HEK293 (cell line): Measurements from ENCODE around the gene OPA3.

ENCODE experiments used
- CTCF ChIA-PET: fragments of 350-600 bp; formaldehyde crosslinking; extraction: SDS; loops from one replicate; lab custom pipeline; 2021; ENCODE audit warnings: antibody characterized with exemption; lab: Yijun Ruan, JAX
- POLR2A ChIA-PET: fragments of 300-600 bp; formaldehyde crosslinking; extraction: SDS; loops from one replicate; lab custom pipeline; 2020; ENCODE audit warnings: antibody characterized with exemption, inconsistent platforms; lab: Yijun Ruan, JAX
- H3K27ac ChIP-seq: fragments of 200-500 bp; sonication (Bioruptor generic); 2 replicates; pipeline ENCODE4 v1.5.1; 2014; ENCODE audit warnings: low read depth, low read length, control low read depth, inconsistent platforms; ENCODE audit errors: extremely low read depth
- H3K36me3 ChIP-seq, 2 experiments: fragments of 200-500 bp in 1 of 2; sonication (Bioruptor generic) in 1 of 2; 1 replicate in 1 of 2; 2 replicates in 1 of 2; pipeline ENCODE4 v1.5.1; 2014 to 2017; ENCODE audit warnings: inconsistent platforms in 2 of 2, low read length in 2 of 2; ENCODE audit not compliant: control insufficient read depth in 2 of 2, insufficient read depth in 1 of 2
- H3K4me1 ChIP-seq: fragments of 200-500 bp; sonication (Bioruptor generic); 2 replicates; pipeline ENCODE4 v1.5.1; 2014; ENCODE audit warnings: mild to moderate bottlenecking, low read length, inconsistent platforms; ENCODE audit not compliant: control insufficient read depth, insufficient read depth
- H3K4me3 ChIP-seq: 2 replicates; pipeline ENCODE4 v1.5.1; 2011; ENCODE audit warnings: low read depth, mild to moderate bottlenecking, control low read depth, low read length, moderate library complexity
- H3K9me3 ChIP-seq: fragments of 200-500 bp; sonication (Bioruptor generic); 2 replicates; pipeline ENCODE4 v1.5.1; 2014; ENCODE audit warnings: low read depth, low read length, inconsistent platforms; ENCODE audit not compliant: control insufficient read depth, insufficient read depth
- EGR2 ChIP-seq: fragments of 450-650 bp; formaldehyde crosslinking; IDR thresholded peaks from 2 replicates; pipeline ENCODE4 v1.5.1; 2016; ENCODE audit warnings: low read depth, missing biosample characterization, missing genetic modification characterization
- KLF1 ChIP-seq: fragments of 450-650 bp; formaldehyde crosslinking; IDR thresholded peaks from 2 replicates; pipeline ENCODE4 v1.5.1; 2016; ENCODE audit warnings: missing biosample characterization, missing genetic modification characterization
- SP7 ChIP-seq: fragments of 450-650 bp; formaldehyde crosslinking; IDR thresholded peaks from 2 replicates; pipeline ENCODE4 v1.5.1; 2016; ENCODE audit warnings: missing biosample characterization, missing genetic modification characterization
- ZBTB21 ChIP-seq: fragments of 450-650 bp; formaldehyde crosslinking; IDR thresholded peaks from 2 replicates; pipeline ENCODE4 v1.5.1; 2017; ENCODE audit warnings: missing biosample characterization, missing genetic modification characterization
- ZFHX2 ChIP-seq: fragments of 450-650 bp; formaldehyde crosslinking; conservative IDR thresholded peaks from 2 replicates; pipeline ENCODE4 v1.5.1; 2016; ENCODE audit warnings: missing biosample characterization, missing genetic modification characterization
- ZFP69B ChIP-seq: fragments of 450-650 bp; formaldehyde crosslinking; IDR thresholded peaks from 2 replicates; pipeline ENCODE4 v1.5.1; 2016; ENCODE audit warnings: missing biosample characterization, missing genetic modification characterization
- ZNF132 ChIP-seq: fragments of 450-650 bp; formaldehyde crosslinking; IDR thresholded peaks from 2 replicates; pipeline ENCODE4 v1.5.1; 2017; ENCODE audit warnings: missing biosample characterization, missing genetic modification characterization, borderline replicate concordance
- ZNF138 ChIP-seq: fragments of 450-650 bp; formaldehyde crosslinking; IDR thresholded peaks from 2 replicates; pipeline ENCODE4 v1.5.1; 2016; ENCODE audit warnings: missing biosample characterization, missing genetic modification characterization, borderline replicate concordance
- ZNF335 ChIP-seq: fragments of 450-650 bp; formaldehyde crosslinking; conservative IDR thresholded peaks from 2 replicates; pipeline ENCODE4 v1.5.1; 2016; ENCODE audit warnings: missing biosample characterization, missing genetic modification characterization
- ZNF341 ChIP-seq: fragments of 450-650 bp; formaldehyde crosslinking; IDR thresholded peaks from 2 replicates; pipeline ENCODE4; 2016; ENCODE audit warnings: low read depth, missing biosample characterization, missing genetic modification characterization
- ZNF501 ChIP-seq: fragments of 450-650 bp; formaldehyde crosslinking; IDR thresholded peaks from 2 replicates; pipeline ENCODE4 v1.5.1; 2016; ENCODE audit warnings: missing biosample characterization, missing genetic modification characterization
- ZNF521 ChIP-seq: fragments of 450-650 bp; formaldehyde crosslinking; IDR thresholded peaks from 2 replicates; pipeline ENCODE4 v1.5.1; 2017; ENCODE audit warnings: missing biosample characterization, mild to moderate bottlenecking, missing genetic modification characterization
- ZNF549 ChIP-seq: fragments of 450-650 bp; IDR thresholded peaks from 2 replicates; pipeline ENCODE4 v1.5.1; 2018; ENCODE audit warnings: missing biosample characterization, missing genetic modification characterization, mild to moderate bottlenecking, inconsistent platforms, moderate library complexity
- ZNF747 ChIP-seq: fragments of 450-650 bp; formaldehyde crosslinking; IDR thresholded peaks from 2 replicates; pipeline ENCODE4 v1.5.1; 2016; ENCODE audit warnings: missing biosample characterization, missing genetic modification characterization
- ZNF76 ChIP-seq: fragments of 450-650 bp; formaldehyde crosslinking; IDR thresholded peaks from 2 replicates; pipeline ENCODE4; 2016; ENCODE audit warnings: low read depth, missing biosample characterization, missing genetic modification characterization, borderline replicate concordance
- ZXDB ChIP-seq: fragments of 450-650 bp; formaldehyde crosslinking; IDR thresholded peaks from 2 replicates; pipeline ENCODE4 v1.5.1; 2016; ENCODE audit warnings: missing biosample characterization, missing genetic modification characterization
- TF ChIP-seq, protein P1 (sequence below): fragments of 450-650 bp; formaldehyde crosslinking; IDR thresholded peaks from 2 replicates; pipeline ENCODE4 v1.5.1; 2016; ENCODE audit warnings: missing biosample characterization, missing genetic modification characterization
- TF ChIP-seq, protein P2 (sequence below): fragments of 450-650 bp; formaldehyde crosslinking; IDR thresholded peaks from 2 replicates; pipeline ENCODE4 v1.5.1; 2016; ENCODE audit warnings: missing biosample characterization, missing genetic modification characterization
- TF ChIP-seq, protein P3 (sequence below): fragments of 450-650 bp; formaldehyde crosslinking; IDR thresholded peaks from 2 replicates; pipeline ENCODE4 v1.5.1; 2016; ENCODE audit warnings: missing biosample characterization, missing genetic modification characterization
- TF ChIP-seq, protein P4 (sequence below): fragments of 450-650 bp; formaldehyde crosslinking; IDR thresholded peaks from 2 replicates; pipeline ENCODE4 v1.5.1; 2016; ENCODE audit warnings: missing biosample characterization, missing genetic modification characterization
- TF ChIP-seq, protein P5 (sequence below): fragments of 450-650 bp; IDR thresholded peaks from 2 replicates; pipeline ENCODE4 v1.5.1; 2018; ENCODE audit warnings: missing biosample characterization, mild to moderate bottlenecking, missing genetic modification characterization
- TF ChIP-seq, protein P6 (sequence below): fragments of 450-650 bp; formaldehyde crosslinking; IDR thresholded peaks from 2 replicates; pipeline ENCODE4; 2016; ENCODE audit warnings: missing biosample characterization, missing genetic modification characterization
- TF ChIP-seq, protein P7 (sequence below): fragments of 450-650 bp; formaldehyde crosslinking; IDR thresholded peaks from 2 replicates; pipeline ENCODE4 v1.5.1; 2016; ENCODE audit warnings: missing biosample characterization, missing genetic modification characterization

Gene OPA3

DNA sequence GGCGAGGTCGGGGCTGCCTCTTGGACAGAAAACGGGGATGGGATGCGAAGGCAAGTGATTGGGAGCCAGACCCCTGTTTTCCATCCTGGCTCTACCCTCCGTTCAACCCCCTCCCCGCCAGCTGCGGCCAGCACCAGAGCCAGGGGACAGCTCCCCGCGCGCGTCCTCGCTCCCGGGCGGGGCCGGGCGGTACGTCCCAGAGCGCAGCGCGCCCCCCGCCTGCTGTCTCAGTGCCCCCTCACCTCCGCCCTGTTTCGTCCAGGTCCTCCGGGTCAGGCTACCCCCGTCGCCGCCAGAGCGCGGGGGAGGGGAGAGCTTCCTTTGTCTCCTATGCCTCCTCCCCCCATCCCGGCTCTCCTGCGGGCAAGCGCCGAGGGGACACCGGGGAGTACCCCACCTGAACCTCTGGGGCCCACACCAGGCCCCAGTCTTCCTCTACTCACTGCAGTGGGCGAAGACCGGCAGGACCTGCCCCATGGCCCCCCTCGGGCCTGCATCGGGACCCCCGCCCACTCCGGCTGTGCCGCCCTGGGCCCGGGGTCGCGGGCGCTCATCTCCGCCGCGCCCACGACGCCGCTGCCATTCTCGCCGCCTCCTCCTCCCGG is 88.2 kb downstream of the OPA3 start:
- Histone ChIP-seq H3K4me3 (peak overlapping the region; percentile 53), H3K27ac (no peak overlapping the region), H3K4me1 (peaks cover 6% of the 10 kb centered on the region), H3K36me3 (no peaks in the 10 kb centered on the region), H3K9me3 (no peaks in the 10 kb centered on the region)
- ChIA-PET POLR2A (interaction anchor here (0.5 to 2.3 kb wide), 5 partner anchors 11 to 145 kb away, joined by 3 to 7 read pairs (median 4); partner anchors contain the start of gene ERCC1), CTCF (interaction anchor here (0.7 to 3.2 kb wide), 10 partner anchors 9 to 712 kb away, joined by 3 to 39 read pairs (median 8); no protein-coding TSS in a partner anchor)
- TF ChIP-seq ZNF335 (tag by site-specific recombination) = peak; percentile 88
- TF ChIP-seq ZNF132 (tag by site-specific recombination) = no peak
- TF ChIP-seq, protein P1, sequence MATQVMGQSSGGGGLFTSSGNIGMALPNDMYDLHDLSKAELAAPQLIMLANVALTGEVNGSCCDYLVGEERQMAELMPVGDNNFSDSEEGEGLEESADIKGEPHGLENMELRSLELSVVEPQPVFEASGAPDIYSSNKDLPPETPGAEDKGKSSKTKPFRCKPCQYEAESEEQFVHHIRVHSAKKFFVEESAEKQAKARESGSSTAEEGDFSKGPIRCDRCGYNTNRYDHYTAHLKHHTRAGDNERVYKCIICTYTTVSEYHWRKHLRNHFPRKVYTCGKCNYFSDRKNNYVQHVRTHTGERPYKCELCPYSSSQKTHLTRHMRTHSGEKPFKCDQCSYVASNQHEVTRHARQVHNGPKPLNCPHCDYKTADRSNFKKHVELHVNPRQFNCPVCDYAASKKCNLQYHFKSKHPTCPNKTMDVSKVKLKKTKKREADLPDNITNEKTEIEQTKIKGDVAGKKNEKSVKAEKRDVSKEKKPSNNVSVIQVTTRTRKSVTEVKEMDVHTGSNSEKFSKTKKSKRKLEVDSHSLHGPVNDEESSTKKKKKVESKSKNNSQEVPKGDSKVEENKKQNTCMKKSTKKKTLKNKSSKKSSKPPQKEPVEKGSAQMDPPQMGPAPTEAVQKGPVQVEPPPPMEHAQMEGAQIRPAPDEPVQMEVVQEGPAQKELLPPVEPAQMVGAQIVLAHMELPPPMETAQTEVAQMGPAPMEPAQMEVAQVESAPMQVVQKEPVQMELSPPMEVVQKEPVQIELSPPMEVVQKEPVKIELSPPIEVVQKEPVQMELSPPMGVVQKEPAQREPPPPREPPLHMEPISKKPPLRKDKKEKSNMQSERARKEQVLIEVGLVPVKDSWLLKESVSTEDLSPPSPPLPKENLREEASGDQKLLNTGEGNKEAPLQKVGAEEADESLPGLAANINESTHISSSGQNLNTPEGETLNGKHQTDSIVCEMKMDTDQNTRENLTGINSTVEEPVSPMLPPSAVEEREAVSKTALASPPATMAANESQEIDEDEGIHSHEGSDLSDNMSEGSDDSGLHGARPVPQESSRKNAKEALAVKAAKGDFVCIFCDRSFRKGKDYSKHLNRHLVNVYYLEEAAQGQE = peak; percentile 98
- TF ChIP-seq ZNF138 (tag by site-specific recombination) = no peak
- peak; percentile 60 for TF ChIP-seq EGR2 (tag by site-specific recombination)
- TF ChIP-seq, protein P2, sequence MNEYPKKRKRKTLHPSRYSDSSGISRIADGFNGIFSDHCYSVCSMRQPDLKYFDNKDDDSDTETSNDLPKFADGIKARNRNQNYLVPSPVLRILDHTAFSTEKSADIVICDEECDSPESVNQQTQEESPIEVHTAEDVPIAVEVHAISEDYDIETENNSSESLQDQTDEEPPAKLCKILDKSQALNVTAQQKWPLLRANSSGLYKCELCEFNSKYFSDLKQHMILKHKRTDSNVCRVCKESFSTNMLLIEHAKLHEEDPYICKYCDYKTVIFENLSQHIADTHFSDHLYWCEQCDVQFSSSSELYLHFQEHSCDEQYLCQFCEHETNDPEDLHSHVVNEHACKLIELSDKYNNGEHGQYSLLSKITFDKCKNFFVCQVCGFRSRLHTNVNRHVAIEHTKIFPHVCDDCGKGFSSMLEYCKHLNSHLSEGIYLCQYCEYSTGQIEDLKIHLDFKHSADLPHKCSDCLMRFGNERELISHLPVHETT = no peak
- TF ChIP-seq, protein P3, sequence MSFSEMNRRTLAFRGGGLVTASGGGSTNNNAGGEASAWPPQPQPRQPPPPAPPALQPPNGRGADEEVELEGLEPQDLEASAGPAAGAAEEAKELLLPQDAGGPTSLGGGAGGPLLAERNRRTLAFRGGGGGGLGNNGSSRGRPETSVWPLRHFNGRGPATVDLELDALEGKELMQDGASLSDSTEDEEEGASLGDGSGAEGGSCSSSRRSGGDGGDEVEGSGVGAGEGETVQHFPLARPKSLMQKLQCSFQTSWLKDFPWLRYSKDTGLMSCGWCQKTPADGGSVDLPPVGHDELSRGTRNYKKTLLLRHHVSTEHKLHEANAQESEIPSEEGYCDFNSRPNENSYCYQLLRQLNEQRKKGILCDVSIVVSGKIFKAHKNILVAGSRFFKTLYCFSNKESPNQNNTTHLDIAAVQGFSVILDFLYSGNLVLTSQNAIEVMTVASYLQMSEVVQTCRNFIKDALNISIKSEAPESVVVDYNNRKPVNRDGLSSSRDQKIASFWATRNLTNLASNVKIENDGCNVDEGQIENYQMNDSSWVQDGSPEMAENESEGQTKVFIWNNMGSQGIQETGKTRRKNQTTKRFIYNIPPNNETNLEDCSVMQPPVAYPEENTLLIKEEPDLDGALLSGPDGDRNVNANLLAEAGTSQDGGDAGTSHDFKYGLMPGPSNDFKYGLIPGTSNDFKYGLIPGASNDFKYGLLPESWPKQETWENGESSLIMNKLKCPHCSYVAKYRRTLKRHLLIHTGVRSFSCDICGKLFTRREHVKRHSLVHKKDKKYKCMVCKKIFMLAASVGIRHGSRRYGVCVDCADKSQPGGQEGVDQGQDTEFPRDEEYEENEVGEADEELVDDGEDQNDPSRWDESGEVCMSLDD (tag by site-specific recombination) = peak; percentile 70; the same call in 1 of the 2 replicates
- TF ChIP-seq ZBTB21 = no peak
- peak; percentile 9; the same call in 1 of the 2 replicates for TF ChIP-seq SP7 (tag by site-specific recombination)
- TF ChIP-seq ZNF521 (tag by site-specific recombination) = no peak
- TF ChIP-seq, protein P4, sequence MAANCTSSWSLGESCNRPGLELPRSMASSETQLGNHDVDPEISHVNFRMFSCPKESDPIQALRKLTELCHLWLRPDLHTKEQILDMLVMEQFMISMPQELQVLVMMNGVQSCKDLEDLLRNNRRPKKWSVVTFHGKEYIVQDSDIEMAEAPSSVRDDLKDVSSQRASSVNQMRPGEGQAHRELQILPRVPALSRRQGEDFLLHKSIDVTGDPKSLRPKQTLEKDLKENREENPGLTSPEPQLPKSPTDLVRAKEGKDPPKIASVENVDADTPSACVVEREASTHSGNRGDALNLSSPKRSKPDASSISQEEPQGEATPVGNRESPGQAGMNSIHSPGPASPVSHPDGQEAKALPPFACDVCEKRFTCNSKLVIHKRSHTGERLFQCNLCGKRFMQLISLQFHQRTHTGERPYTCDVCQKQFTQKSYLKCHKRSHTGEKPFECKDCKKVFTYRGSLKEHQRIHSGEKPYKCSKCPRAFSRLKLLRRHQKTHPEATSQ (tag by site-specific recombination) = no peak
- TF ChIP-seq KLF1 (tag by site-specific recombination) = peak; percentile 37
- TF ChIP-seq ZNF501 (tag by site-specific recombination) = peak; percentile 32; the same call in 1 of the 2 replicates
- TF ChIP-seq ZFP69B (tag by site-specific recombination) = peak; percentile 87; the same call in 1 of the 2 replicates
- peak; percentile 73 for TF ChIP-seq ZFHX2 (tag by site-specific recombination)
- TF ChIP-seq, protein P5, sequence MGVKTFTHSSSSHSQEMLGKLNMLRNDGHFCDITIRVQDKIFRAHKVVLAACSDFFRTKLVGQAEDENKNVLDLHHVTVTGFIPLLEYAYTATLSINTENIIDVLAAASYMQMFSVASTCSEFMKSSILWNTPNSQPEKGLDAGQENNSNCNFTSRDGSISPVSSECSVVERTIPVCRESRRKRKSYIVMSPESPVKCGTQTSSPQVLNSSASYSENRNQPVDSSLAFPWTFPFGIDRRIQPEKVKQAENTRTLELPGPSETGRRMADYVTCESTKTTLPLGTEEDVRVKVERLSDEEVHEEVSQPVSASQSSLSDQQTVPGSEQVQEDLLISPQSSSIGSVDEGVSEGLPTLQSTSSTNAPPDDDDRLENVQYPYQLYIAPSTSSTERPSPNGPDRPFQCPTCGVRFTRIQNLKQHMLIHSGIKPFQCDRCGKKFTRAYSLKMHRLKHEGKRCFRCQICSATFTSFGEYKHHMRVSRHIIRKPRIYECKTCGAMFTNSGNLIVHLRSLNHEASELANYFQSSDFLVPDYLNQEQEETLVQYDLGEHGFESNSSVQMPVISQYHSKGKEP (tag by site-specific recombination) = no peak
- TF ChIP-seq ZNF549 (tag by site-specific recombination) = no peak
- TF ChIP-seq, protein P6, sequence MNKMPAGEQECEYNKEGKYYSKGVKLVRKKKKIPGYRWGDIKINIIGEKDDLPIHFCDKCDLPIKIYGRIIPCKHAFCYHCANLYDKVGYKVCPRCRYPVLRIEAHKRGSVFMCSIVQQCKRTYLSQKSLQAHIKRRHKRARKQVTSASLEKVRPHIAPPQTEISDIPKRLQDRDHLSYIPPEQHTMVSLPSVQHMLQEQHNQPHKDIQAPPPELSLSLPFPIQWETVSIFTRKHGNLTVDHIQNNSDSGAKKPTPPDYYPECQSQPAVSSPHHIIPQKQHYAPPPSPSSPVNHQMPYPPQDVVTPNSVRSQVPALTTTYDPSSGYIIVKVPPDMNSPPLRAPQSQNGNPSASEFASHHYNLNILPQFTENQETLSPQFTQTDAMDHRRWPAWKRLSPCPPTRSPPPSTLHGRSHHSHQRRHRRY (tag by site-specific recombination) = no peak
- no peak for TF ChIP-seq ZNF747
- TF ChIP-seq ZXDB (tag by site-specific recombination) = peak; percentile 46
- peak; percentile 36; the same call in 1 of the 2 replicates for TF ChIP-seq ZNF341 (tag by site-specific recombination)
- TF ChIP-seq, protein P7, sequence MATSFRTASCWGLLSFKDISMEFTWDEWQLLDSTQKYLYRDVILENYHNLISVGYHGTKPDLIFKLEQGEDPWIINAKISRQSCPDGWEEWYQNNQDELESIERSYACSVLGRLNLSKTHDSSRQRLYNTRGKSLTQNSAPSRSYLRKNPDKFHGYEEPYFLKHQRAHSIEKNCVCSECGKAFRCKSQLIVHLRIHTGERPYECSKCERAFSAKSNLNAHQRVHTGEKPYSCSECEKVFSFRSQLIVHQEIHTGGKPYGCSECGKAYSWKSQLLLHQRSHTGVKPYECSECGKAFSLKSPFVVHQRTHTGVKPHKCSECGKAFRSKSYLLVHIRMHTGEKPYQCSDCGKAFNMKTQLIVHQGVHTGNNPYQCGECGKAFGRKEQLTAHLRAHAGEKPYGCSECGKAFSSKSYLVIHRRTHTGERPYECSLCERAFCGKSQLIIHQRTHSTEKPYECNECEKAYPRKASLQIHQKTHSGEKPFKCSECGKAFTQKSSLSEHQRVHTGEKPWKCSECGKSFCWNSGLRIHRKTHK (tag by site-specific recombination) = no peak
- TF ChIP-seq ZNF76 (tag by site-specific recombination) = 0 out of 2 replicates have a peak, but pooled peaks have one; percentile 30
